ENCODE measurements around the gene INSR. TPM values are rescaled to one million over a fixed set of nuclear protein-coding genes. Genes with fewer than 3 reads are reported as not detected.
A peak's percentile ranks its signal among the peaks of the same experiment; 100 is the strongest.

The INSR gene
- total RNA-seq, 1 donor from 2014 or later: 3.2 TPM

- H3K4me3 Mint-ChIP-seq: peak overlapping the region; percentile 65
- no peak for DNase-seq
- CTCF ChIA-PET: interaction anchor here (1.0 to 6.3 kb wide), 4 partner anchors 8 to 31 kb away, joined by 3 to 84 read pairs (median 8); no protein-coding TSS in a partner anchor
- POLR2A ChIA-PET: interaction anchor here (0.6 to 3.4 kb wide), 12 partner anchors 10 to 620 kb away, joined by 3 to 36 read pairs (median 5); partner anchors contain the start of genes ARHGEF18, INSR and TRAPPC5
- H3K4me1 Mint-ChIP-seq: peaks cover 86% of the 10 kb centered on the region
- H3K9me3 Mint-ChIP-seq: no peaks in the 10 kb centered on the region
- peak overlapping the region; percentile 93 for H3K27ac Mint-ChIP-seq
- no peaks in the 10 kb centered on the region for H3K27me3 Mint-ChIP-seq
- intact Hi-C loops (cut with micrococcal nuclease): loop anchor here (2.0 to 5.0 kb wide), 2 partner anchors 14 to 44 kb away; partner anchors contain the start of gene INSR
- H3K36me3 Mint-ChIP-seq (ENCODE audit: low read depth): no peaks in the 10 kb centered on the region
- ATAC-seq (ENCODE audit: low read depth): no peak
- no peak for TF ChIP-seq CTCF (IDR thresholded peaks at IDR 0.05)
Measured at GRCh38 chr19:7336321-7336973, 42.2 kb upstream of the INSR start.

DNA sequence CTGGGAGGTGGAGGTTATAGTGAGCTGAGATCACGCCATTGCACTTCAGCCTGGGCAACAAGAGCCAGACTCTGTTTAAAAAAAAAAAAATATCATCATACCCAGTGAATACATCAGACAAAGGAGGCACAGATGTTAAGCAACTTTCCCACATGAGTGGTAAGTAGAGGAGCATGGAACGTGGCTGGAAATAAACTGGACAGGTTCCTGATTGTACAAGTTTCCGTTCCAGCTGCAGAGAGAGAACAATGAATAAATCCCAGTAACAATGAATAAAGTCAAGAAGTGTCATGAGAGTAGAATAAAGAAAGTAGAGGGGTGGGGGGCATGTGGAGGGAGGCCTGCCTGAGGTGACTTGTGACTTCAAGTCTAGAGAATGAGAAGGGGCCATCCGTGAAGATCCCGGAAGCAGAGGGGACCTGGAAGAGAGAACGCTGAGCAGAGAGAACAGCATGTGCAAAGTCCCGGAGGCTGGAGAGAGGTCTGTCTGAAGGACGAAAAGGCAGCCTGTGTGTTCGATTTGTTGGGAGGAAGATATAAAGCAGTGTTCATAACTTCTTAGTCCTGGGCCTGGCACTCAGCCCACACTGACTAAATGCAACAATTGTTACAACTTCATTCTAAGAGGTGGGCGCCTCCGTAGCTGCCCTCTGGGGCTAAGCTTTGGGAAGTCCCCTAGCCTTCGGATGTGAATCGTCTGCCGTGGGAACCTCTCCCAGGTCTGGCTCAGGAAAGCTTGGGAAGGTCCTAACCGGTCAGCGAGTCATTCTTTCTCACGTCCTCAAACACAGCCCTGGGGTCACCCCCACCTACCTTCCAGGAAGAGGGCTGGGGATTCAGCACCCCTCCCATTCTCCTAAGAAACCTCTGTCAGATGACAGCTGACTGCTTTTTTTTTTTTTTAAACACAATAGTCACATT lies 39.2 kb upstream of the INSR start:
- no peak for ATAC-seq (ENCODE audit: low read depth)
- H3K4me3 Mint-ChIP-seq: no peak overlapping the region
- H3K27ac Mint-ChIP-seq: peak overlapping the region; percentile 19
- peaks cover 64% of the 10 kb centered on the region for H3K4me1 Mint-ChIP-seq
- ChIA-PET POLR2A (interaction anchor here (0.6 kb wide), 2 partner anchors 10 to 18 kb away, joined by 3 read pairs; no protein-coding TSS in a partner anchor), CTCF (interaction anchor here (1.3 kb wide), 1 partner anchor 12 kb away, joined by 3 read pairs; no protein-coding TSS in a partner anchor)
- no peaks in the 10 kb centered on the region for H3K27me3 Mint-ChIP-seq
- intact Hi-C loops (cut with micrococcal nuclease): no loop called here
- no peaks in the 10 kb centered on the region for H3K36me3 Mint-ChIP-seq (ENCODE audit: low read depth)
- no peaks in the 10 kb centered on the region for H3K9me3 Mint-ChIP-seq
- DNase-seq: no peak
- TF ChIP-seq CTCF (IDR thresholded peaks at IDR 0.05): no peak

- CTCF ChIA-PET: interaction anchor here (5.5 kb wide), 1 partner anchor 8 kb away, joined by 84 read pairs; no protein-coding TSS in a partner anchor
- Mint-ChIP-seq H3K27ac (no peak overlapping the region), H3K4me3 (no peak overlapping the region), H3K27me3 (no peaks in the 10 kb centered on the region), H3K36me3 (ENCODE audit: low read depth) (no peaks in the 10 kb centered on the region), H3K9me3 (no peaks in the 10 kb centered on the region), H3K4me1 (peaks cover 44% of the 10 kb centered on the region)
- intact Hi-C loops (cut with micrococcal nuclease): no loop called here
- DNase-seq: no peak
- no peak for TF ChIP-seq CTCF (IDR thresholded peaks at IDR 0.05)
- POLR2A ChIA-PET: no interaction called here
- ATAC-seq (ENCODE audit: low read depth): no peak
Measured at GRCh38 chr19:7331446-7331845, 37.2 kb upstream of the INSR start.

GRCh38 chr19:7328647-7329046 lies 34.4 kb upstream of the INSR start:
- H3K27me3 Mint-ChIP-seq: no peaks in the 10 kb centered on the region
- intact Hi-C loops (cut with micrococcal nuclease): loop anchor here (1.0 kb wide), 2 partner anchors 13 to 52 kb away; no protein-coding TSS in a partner anchor
- peak; percentile 34 for ATAC-seq (ENCODE audit: low read depth)
- CTCF ChIA-PET: interaction anchor here (0.6 to 5.5 kb wide), 9 partner anchors 11 to 1024 kb away, joined by 3 to 84 read pairs (median 4); no protein-coding TSS in a partner anchor
- H3K4me3 Mint-ChIP-seq: no peak overlapping the region
- POLR2A ChIA-PET: interaction anchor here (0.7 to 1.6 kb wide), 3 partner anchors 9 to 128 kb away, joined by 5 to 8 read pairs (median 6); no protein-coding TSS in a partner anchor
- no peaks in the 10 kb centered on the region for H3K36me3 Mint-ChIP-seq (ENCODE audit: low read depth)
- H3K27ac Mint-ChIP-seq: no peak overlapping the region
- no peak for DNase-seq
- TF ChIP-seq CTCF (IDR thresholded peaks at IDR 0.05): no peak
- H3K9me3 Mint-ChIP-seq: no peaks in the 10 kb centered on the region
- peaks cover 21% of the 10 kb centered on the region for H3K4me1 Mint-ChIP-seq

All from activated B cell treated with CpG ODN at 0.5 μM for 24 hours (primary cell).